ENCODE data around the gene SAV1. TPM values are rescaled to one million over a fixed set of nuclear protein-coding genes. Genes with fewer than 3 reads are reported as not detected.

The SAV1 gene
- total and polyA plus RNA-seq, 10 of the 15 experiments (the other 5 are each of a cell fraction or from before 2014, with no cell fraction given): 10.1 to 29.1 (median 20.4) TPM

- H3K36me3 ChIP-seq (ENCODE audit: control insufficient read depth in 2 of 2, insufficient read depth in 2 of 2, low read length in 1 of 2): no peaks in the 10 kb centered on the region
- H3K27ac ChIP-seq (ENCODE audit: control insufficient read depth, insufficient read depth): no peak overlapping the region
- no peak for ATAC-seq
- no peaks in the 10 kb centered on the region for H3K79me2 ChIP-seq (ENCODE audit: control insufficient read depth, insufficient read depth, low read length)
- H2AFZ ChIP-seq (ENCODE audit: control insufficient read depth, low read depth, low read length): no peak overlapping the region
- 87% methylated on average over 5 of the region's 5 CpGs for WGBS (ENCODE audit: insufficient coverage, insufficient replicate concordance, low lambda C conversion rate, missing lambda C conversion rate)
- TF ChIP-seq EZH2 (IDR thresholded peaks at IDR 0.05; ENCODE audit: borderline replicate concordance, control insufficient read depth, low read depth, low read length) (no peak), SRF (IDR thresholded peaks at IDR 0.05; ENCODE audit: low read depth in 2 of 2, low read length in 2 of 2) (no peak)
- H3K4me1 ChIP-seq (ENCODE audit: control insufficient read depth, insufficient read depth, low read length): no peaks in the 10 kb centered on the region
- SMC1A ChIA-PET (ENCODE audit: uncharacterized antibody, unreplicated experiment): interaction anchor here (0.6 to 2.9 kb wide), 40 partner anchors 9 to 1042 kb away, joined by 3 to 53 read pairs (median 4); no protein-coding TSS in a partner anchor
- no peak for DNase-seq (ENCODE audit: low read depth, low spot score)
- no peak overlapping the region for H3K9ac ChIP-seq (ENCODE audit: control insufficient read depth, insufficient read depth, low read length)
- intact Hi-C loops (cut with micrococcal nuclease; ENCODE audit: unreplicated experiment) (loop anchor here (1.0 to 2.0 kb wide), 3 partner anchors 113 to 260 kb away; no protein-coding TSS in a partner anchor), in situ Hi-C loops (cut with MboI) (loop anchor here (5.0 to 25.0 kb wide), 2 partner anchors 171 to 261 kb away; partner anchors contain the start of gene ABHD12B)
- H4K20me1 ChIP-seq (ENCODE audit: control insufficient read depth, insufficient read depth): no peaks in the 10 kb centered on the region
- BruUV-seq (replicated peaks): no TSS peak
- H3K4me2 ChIP-seq (ENCODE audit: control insufficient read depth, insufficient read depth): no peak overlapping the region
- H3K27me3 ChIP-seq (replicated peaks in 1 of 2; ENCODE audit: control insufficient read depth in 2 of 2, insufficient read depth in 2 of 2, low read length in 1 of 2): no peaks in the 10 kb centered on the region
- H3K4me3 ChIP-seq: no peak overlapping the region
- FAIRE-seq: no peak
- H3K9me3 ChIP-seq (replicated peaks; ENCODE audit: control insufficient read depth, insufficient read depth, low read length): no peaks in the 10 kb centered on the region
- CTCF ChIA-PET: interaction anchor here (0.5 to 2.9 kb wide), 39 partner anchors 9 to 270 kb away, joined by 3 to 120 read pairs (median 4); no protein-coding TSS in a partner anchor
- POLR2A ChIA-PET: interaction anchor here (0.6 to 1.5 kb wide), 3 partner anchors 66 to 258 kb away, joined by 3 to 5 read pairs (median 5); no protein-coding TSS in a partner anchor
- RAD21 ChIA-PET (ENCODE audit: unreplicated experiment): interaction anchor here (0.6 to 2.9 kb wide), 24 partner anchors 16 to 304 kb away, joined by 3 to 62 read pairs (median 5); no protein-coding TSS in a partner anchor
These were observed 67.3 kb downstream of the SAV1 start for GRCh38 chr14:50600849-50601248.

- in situ Hi-C loops (cut with MboI) (loop anchor here (5.0 to 25.0 kb wide), 2 partner anchors 172 to 262 kb away; partner anchors contain the start of gene ABHD12B), intact Hi-C loops (cut with micrococcal nuclease; ENCODE audit: unreplicated experiment) (loop anchor here (1.0 to 2.0 kb wide), 3 partner anchors 114 to 261 kb away; no protein-coding TSS in a partner anchor)
- Histone ChIP-seq H3K9ac (ENCODE audit: control insufficient read depth, insufficient read depth, low read length) (no peak overlapping the region), H2AFZ (ENCODE audit: control insufficient read depth, low read depth, low read length) (no peak overlapping the region), H3K9me3 (replicated peaks; ENCODE audit: control insufficient read depth, insufficient read depth, low read length) (no peaks in the 10 kb centered on the region), H3K4me3 (no peak overlapping the region), H3K4me1 (ENCODE audit: control insufficient read depth, insufficient read depth, low read length) (no peaks in the 10 kb centered on the region), H4K20me1 (ENCODE audit: control insufficient read depth, insufficient read depth) (no peaks in the 10 kb centered on the region), H3K27ac (ENCODE audit: control insufficient read depth, insufficient read depth) (no peak overlapping the region), H3K36me3 (ENCODE audit: control insufficient read depth in 2 of 2, insufficient read depth in 2 of 2, low read length in 1 of 2) (no peaks in the 10 kb centered on the region), H3K4me2 (ENCODE audit: control insufficient read depth, insufficient read depth) (no peak overlapping the region), H3K27me3 (replicated peaks in 1 of 2; ENCODE audit: control insufficient read depth in 2 of 2, insufficient read depth in 2 of 2, low read length in 1 of 2) (no peaks in the 10 kb centered on the region), H3K79me2 (ENCODE audit: control insufficient read depth, insufficient read depth, low read length) (no peaks in the 10 kb centered on the region)
- ChIA-PET RAD21 (ENCODE audit: unreplicated experiment) (interaction anchor here (0.6 to 2.9 kb wide), 19 partner anchors 17 to 303 kb away, joined by 3 to 62 read pairs (median 7); no protein-coding TSS in a partner anchor), SMC1A (ENCODE audit: uncharacterized antibody, unreplicated experiment) (interaction anchor here (0.6 to 3.1 kb wide), 26 partner anchors 8 to 1043 kb away, joined by 3 to 53 read pairs (median 4); no protein-coding TSS in a partner anchor), POLR2A (interaction anchor here (1.5 kb wide), 1 partner anchor 259 kb away, joined by 5 read pairs; no protein-coding TSS in a partner anchor), CTCF (interaction anchor here (0.6 to 3.1 kb wide), 35 partner anchors 8 to 334 kb away, joined by 3 to 120 read pairs (median 5); no protein-coding TSS in a partner anchor)
- FAIRE-seq (peak; percentile 65), ATAC-seq (peak; percentile 76), DNase-seq (ENCODE audit: low read depth, low spot score) (no peak)
- 37% methylated on average over 3 of the region's 4 CpGs for WGBS (ENCODE audit: insufficient coverage, insufficient replicate concordance, low lambda C conversion rate, missing lambda C conversion rate)
- no TSS peak for BruUV-seq (replicated peaks)
- TF ChIP-seq TARDBP (IDR thresholded peaks at IDR 0.05; ENCODE audit: borderline replicate concordance): no peak
- no peak for TF ChIP-seq MEF2B (IDR thresholded peaks at IDR 0.05; ENCODE audit: partially characterized antibody, poor library complexity, severe bottlenecking)
- TF ChIP-seq HSF1 (IDR thresholded peaks at IDR 0.05; ENCODE audit: low read depth, low read length): no peak
- no peak for TF ChIP-seq USF2 (IDR thresholded peaks at IDR 0.05; ENCODE audit: borderline replicate concordance, low read depth, low read length)
- TF ChIP-seq ESRRA (IDR thresholded peaks at IDR 0.05; ENCODE audit: low read length): no peak
- peak; percentile 49 to 67 (median 55); a peak in 5 of 6 replicates for TF ChIP-seq CTCF (IDR thresholded peaks at IDR 0.05 in 2 of 3, conservative IDR thresholded peaks at IDR 0.05 in 1 of 3; ENCODE audit: control insufficient read depth in 2 of 3, extremely low read depth in 1 of 3, insufficient read depth in 1 of 3, low read depth in 3 of 3, low read length in 3 of 3)
These were observed 68.2 kb downstream of the SAV1 start for GRCh38 chr14:50599700-50600444.

Measured in GM12878 (cell line).